Pancreas (tissue), 10 donors: Measurements from ENCODE around the gene ADK. TPM values are rescaled to one million over a fixed set of nuclear protein-coding genes. Genes with fewer than 3 reads are reported as not detected.

Experiments
- ATAC-seq, 4 donors: fragments of 200-7000 bp; cut with Tn5 transposase; one replicate each; pipeline versions ENCODE4 v1.8.0 to v1.9.1; 2020; ENCODE audit warnings: mild to moderate bottlenecking in 4 of 4, moderate library complexity in 4 of 4
- DNase-seq, 6 donors: peaks; one replicate each; pipeline ENCODE4 v3.0.0-alpha.2; 2020
- FAIRE-seq: peaks from 2 replicates; lab custom pipeline; 2012; peaks lifted over from hg19 to GRCh38; lab: Jason Lieb, UNC
- H3K27ac ChIP-seq, 4 donors: fragments of 200-600 bp; sonication (generic); 1 replicate in 3 of 4; 2 replicates in 1 of 4; pipeline versions ENCODE4 v1.5.0 to v1.8.0; 2020
- H3K27me3 ChIP-seq, 4 donors: fragments of 200-600 bp; one replicate each; pipeline ENCODE4 v1.8.0; 2021
- H3K36me3 ChIP-seq, 3 donors: fragments of 200-600 bp; sonication (generic) in 1 of 3; one replicate each; pipeline versions ENCODE4 v1.5.0 to v1.8.0; 2020 to 2021
- H3K4me1 ChIP-seq, 3 donors: fragments of 200-600 bp; one replicate each; pipeline ENCODE4 v1.8.0; 2021
- H3K4me3 ChIP-seq, 4 donors: fragments of 200-600 bp; sonication (generic) in 2 of 4; one replicate each; pipeline versions ENCODE4 v1.5.0 to v1.8.0; 2020 to 2021
- H3K9me3 ChIP-seq, 4 donors: fragments of 200-600 bp; one replicate each; pipeline ENCODE4 v1.8.0; 2021
- CTCF ChIP-seq, 4 donors: fragments of 200-600 bp; sonication (generic) in 3 of 4; IDR thresholded peaks; one replicate each; pipeline versions ENCODE4 v1.5.0 to v1.8.0; 2021; ENCODE audit warnings: antibody characterized with exemption in 4 of 4
- WGBS, 2 donors: extraction: QIAGEN DNeasy Blood & Tissue Kit; methylation state at CpG; one replicate each; pipeline ENCODE4 v1.1.7; 2013; 5-methylcytosine and 5-hydroxymethylcytosine counted together
- intact Hi-C, 3 donors: fragments of 100-400 bp; cut with DNase I; formaldehyde crosslinking; loops; one replicate each; pipeline versions ENCODE4 v1.11.1 to v1.14.2; 2022
- polyA plus RNA-seq, 2 donors: library from polyadenylated mRNA; stranded (reverse); fragments of 200-250 nt; gene quantifications; one replicate each; pipeline ENCODE4 v1.2.3, GENCODE V29; 2013
- total RNA-seq, 6 donors: library from RNA; stranded (reverse); fragmentation: NEBNext Ultra II Directional in 4 of 6; extraction: Animal tissue kit (Norgen Biotek cat#: 25700) in 4 of 6; gene quantifications; one replicate each; pipeline versions ENCODE4 v1.2.1 to v1.2.4, GENCODE V29; 2021 to 2023
- donor health status: healthy with polysubstance abuse.
- donor health status: DM: no; HTN: no; CAD: no; lungs with moderate emphysema.
- donor health status: DM: no; HTN: no; CAD: no.
- donor health status: control.
- donor health status: control.
- donor health status: Bipolar disorder and iron deficiency.
- donor health status: DM: yes; HTN: yes; CAD: no.
- donor health status: DM: no; HTN: no; CAD: no.
- donor health status: DM: no; HTN: no; CAD: no.
- donor health status: DM: yes; HTN: yes; CAD: no.

Gene ADK
- total and polyA plus RNA-seq, 8 donors = 6.5 to 17.3 (median 13.4) TPM

GRCh38 chr10:74612195-74612594 is 461.2 kb downstream of the ADK start:
- no peak overlapping the region for H3K27ac ChIP-seq
- H3K4me3 ChIP-seq = no peak overlapping the region
- H3K9me3 ChIP-seq = no peaks in the 10 kb centered on the region
- FAIRE-seq (no peak), DNase-seq (no peak), ATAC-seq (no peak)
- no peaks in the 10 kb centered on the region for H3K27me3 ChIP-seq
- TF ChIP-seq CTCF (IDR thresholded peaks at IDR 0.05) = no peak
- H3K4me1 ChIP-seq = no peaks in the 10 kb centered on the region
- intact Hi-C loops = no loop called here
- H3K36me3 ChIP-seq = no peaks in the 10 kb centered on the region

GRCh38 chr10:74620626-74621025 is 469.6 kb downstream of the ADK start:
- Histone ChIP-seq H3K27me3 (no peaks in the 10 kb centered on the region), H3K27ac (no peak overlapping the region), H3K4me1 (no peaks in the 10 kb centered on the region), H3K9me3 (no peaks in the 10 kb centered on the region), H3K4me3 (no peak overlapping the region), H3K36me3 (no peaks in the 10 kb centered on the region)
- intact Hi-C loops = no loop called here
- FAIRE-seq (peak; percentile 32), DNase-seq (no peak), ATAC-seq (no peak)
- no peak for TF ChIP-seq CTCF (IDR thresholded peaks at IDR 0.05)

- intact Hi-C loops = no loop called here
- ATAC-seq = no peak
Measured at GRCh38 chr10:74623786-74624185, 472.8 kb downstream of the ADK start.

GRCh38 chr10:74624501-74624900 is 473.5 kb downstream of the ADK start:
- Histone ChIP-seq H3K9me3 (no peaks in the 10 kb centered on the region), H3K4me3 (no peak overlapping the region), H3K27me3 (no peaks in the 10 kb centered on the region), H3K36me3 (no peaks in the 10 kb centered on the region), H3K27ac (no peak overlapping the region), H3K4me1 (no peaks in the 10 kb centered on the region)
- intact Hi-C loops = no loop called here
- DNase-seq (no peak), ATAC-seq (no peak), FAIRE-seq (no peak)
- WGBS, 2 donors = 88 to 90% methylated on average over 1 of the region's 1 CpG
- TF ChIP-seq CTCF (IDR thresholded peaks at IDR 0.05) = no peak

More at GRCh38 chr10:74623786-74624185, 472.8 kb downstream of the ADK start:
- WGBS, 2 donors = 93 to 96% methylated on average over 2 of the region's 2 CpGs
- H3K27me3 ChIP-seq = no peaks in the 10 kb centered on the region
- no peak overlapping the region for H3K27ac ChIP-seq
- no peak overlapping the region for H3K4me3 ChIP-seq
- no peaks in the 10 kb centered on the region for H3K36me3 ChIP-seq
- no peaks in the 10 kb centered on the region for H3K9me3 ChIP-seq
- FAIRE-seq (no peak), DNase-seq (no peak)
- no peak for TF ChIP-seq CTCF (IDR thresholded peaks at IDR 0.05)
- H3K4me1 ChIP-seq = no peaks in the 10 kb centered on the region

GRCh38 chr10:74628136-74628535 is 477.1 kb downstream of the ADK start:
- WGBS, 2 donors = 74 to 75% methylated on average over 2 of the region's 2 CpGs
- Histone ChIP-seq H3K36me3 (no peaks in the 10 kb centered on the region), H3K4me3 (no peak overlapping the region), H3K4me1 (no peaks in the 10 kb centered on the region), H3K27ac (no peak overlapping the region), H3K27me3 (no peaks in the 10 kb centered on the region), H3K9me3 (no peaks in the 10 kb centered on the region)
- no peak for TF ChIP-seq CTCF (IDR thresholded peaks at IDR 0.05)
- ATAC-seq (no peak), DNase-seq (no peak), FAIRE-seq (no peak)
- intact Hi-C loops = no loop called here
